ENCODE data around the gene BICRA. TPM values are rescaled to one million over a fixed set of nuclear protein-coding genes. Genes with fewer than 3 reads are reported as not detected.

BICRA gene
- total RNA-seq, 1 experiment from 2014 or later = 34.3 TPM

DNA sequence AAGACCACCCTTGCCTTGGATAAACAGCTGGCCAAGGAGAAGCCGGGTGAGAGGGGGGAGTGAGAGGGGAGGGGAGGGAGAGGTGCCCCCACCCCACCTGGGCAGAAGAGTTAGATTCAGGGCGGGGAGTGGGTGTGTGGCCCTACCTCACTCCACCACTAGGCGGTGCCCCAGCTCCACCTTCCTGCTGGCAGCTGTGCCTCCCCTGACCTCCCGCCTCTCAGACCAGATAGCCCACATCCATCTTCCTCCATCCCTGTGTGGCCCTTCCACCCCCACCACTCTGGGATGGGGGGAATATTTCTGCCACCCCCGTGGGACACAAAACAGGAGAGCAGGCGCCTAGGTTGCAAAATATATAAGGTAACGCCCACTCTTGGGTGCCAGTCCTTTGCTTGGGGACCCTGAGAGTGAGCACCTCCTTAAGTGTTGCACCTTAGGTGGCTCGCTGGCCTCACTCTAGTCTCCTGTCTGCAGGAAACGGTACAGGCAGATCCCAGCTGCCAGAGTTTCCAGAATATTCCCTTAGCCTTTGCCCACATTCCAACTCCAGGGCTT lies 90.5 kb downstream of the BICRA start:
- H3K27me3 Mint-ChIP-seq (ENCODE audit: insufficient read depth, unreplicated experiment) = no peaks in the 10 kb centered on the region
- peaks cover 2% of the 10 kb centered on the region for H3K36me3 ChIP-seq (ENCODE audit: control insufficient read depth, insufficient read depth, low read length)
- ChIA-PET POLR2A (no interaction called here), CTCF (interaction anchor here (0.6 to 1.8 kb wide), 8 partner anchors 13 to 263 kb away, joined by 3 to 18 read pairs (median 3); partner anchors contain the start of gene EHD2)
- peaks cover 59% of the 10 kb centered on the region for H3K36me3 Mint-ChIP-seq (ENCODE audit: insufficient read depth, unreplicated experiment)
- TF ChIP-seq, protein P1, sequence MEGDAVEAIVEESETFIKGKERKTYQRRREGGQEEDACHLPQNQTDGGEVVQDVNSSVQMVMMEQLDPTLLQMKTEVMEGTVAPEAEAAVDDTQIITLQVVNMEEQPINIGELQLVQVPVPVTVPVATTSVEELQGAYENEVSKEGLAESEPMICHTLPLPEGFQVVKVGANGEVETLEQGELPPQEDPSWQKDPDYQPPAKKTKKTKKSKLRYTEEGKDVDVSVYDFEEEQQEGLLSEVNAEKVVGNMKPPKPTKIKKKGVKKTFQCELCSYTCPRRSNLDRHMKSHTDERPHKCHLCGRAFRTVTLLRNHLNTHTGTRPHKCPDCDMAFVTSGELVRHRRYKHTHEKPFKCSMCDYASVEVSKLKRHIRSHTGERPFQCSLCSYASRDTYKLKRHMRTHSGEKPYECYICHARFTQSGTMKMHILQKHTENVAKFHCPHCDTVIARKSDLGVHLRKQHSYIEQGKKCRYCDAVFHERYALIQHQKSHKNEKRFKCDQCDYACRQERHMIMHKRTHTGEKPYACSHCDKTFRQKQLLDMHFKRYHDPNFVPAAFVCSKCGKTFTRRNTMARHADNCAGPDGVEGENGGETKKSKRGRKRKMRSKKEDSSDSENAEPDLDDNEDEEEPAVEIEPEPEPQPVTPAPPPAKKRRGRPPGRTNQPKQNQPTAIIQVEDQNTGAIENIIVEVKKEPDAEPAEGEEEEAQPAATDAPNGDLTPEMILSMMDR (IDR thresholded peaks at IDR 0.05; ENCODE audit: insufficient read depth in 1 of 2, low read depth in 1 of 2, low read length in 1 of 2, severe bottlenecking in 1 of 2, unreplicated experiment in 1 of 2) = peak; percentile 92 to 93
- H3K4me3 ChIP-seq (ENCODE audit: low read depth, low read length) = no peak overlapping the region
- peaks cover 6% of the 10 kb centered on the region for H3K4me1 ChIP-seq
- H3K27ac Mint-ChIP-seq (ENCODE audit: unreplicated experiment) = peak overlapping the region; percentile 56
- no peaks in the 10 kb centered on the region for H3K9me3 Mint-ChIP-seq (ENCODE audit: unreplicated experiment)
- H3K4me1 Mint-ChIP-seq (ENCODE audit: low read depth, unreplicated experiment) = no peaks in the 10 kb centered on the region
- DNase-seq = peak; percentile 74 to 86
- intact Hi-C loops (cut with micrococcal nuclease; ENCODE audit: unreplicated experiment) = loop anchor here (2.0 to 5.0 kb wide), 4 partner anchors 52 to 263 kb away; no protein-coding TSS in a partner anchor
- H3K9me3 ChIP-seq = no peaks in the 10 kb centered on the region
- H3K27me3 ChIP-seq (replicated peaks; ENCODE audit: control insufficient read depth, insufficient read depth, low read length) = no peaks in the 10 kb centered on the region
- no TSS peak for BruUV-seq (replicated peaks)
- no peak overlapping the region for H3K4me3 Mint-ChIP-seq (ENCODE audit: unreplicated experiment)

DNA sequence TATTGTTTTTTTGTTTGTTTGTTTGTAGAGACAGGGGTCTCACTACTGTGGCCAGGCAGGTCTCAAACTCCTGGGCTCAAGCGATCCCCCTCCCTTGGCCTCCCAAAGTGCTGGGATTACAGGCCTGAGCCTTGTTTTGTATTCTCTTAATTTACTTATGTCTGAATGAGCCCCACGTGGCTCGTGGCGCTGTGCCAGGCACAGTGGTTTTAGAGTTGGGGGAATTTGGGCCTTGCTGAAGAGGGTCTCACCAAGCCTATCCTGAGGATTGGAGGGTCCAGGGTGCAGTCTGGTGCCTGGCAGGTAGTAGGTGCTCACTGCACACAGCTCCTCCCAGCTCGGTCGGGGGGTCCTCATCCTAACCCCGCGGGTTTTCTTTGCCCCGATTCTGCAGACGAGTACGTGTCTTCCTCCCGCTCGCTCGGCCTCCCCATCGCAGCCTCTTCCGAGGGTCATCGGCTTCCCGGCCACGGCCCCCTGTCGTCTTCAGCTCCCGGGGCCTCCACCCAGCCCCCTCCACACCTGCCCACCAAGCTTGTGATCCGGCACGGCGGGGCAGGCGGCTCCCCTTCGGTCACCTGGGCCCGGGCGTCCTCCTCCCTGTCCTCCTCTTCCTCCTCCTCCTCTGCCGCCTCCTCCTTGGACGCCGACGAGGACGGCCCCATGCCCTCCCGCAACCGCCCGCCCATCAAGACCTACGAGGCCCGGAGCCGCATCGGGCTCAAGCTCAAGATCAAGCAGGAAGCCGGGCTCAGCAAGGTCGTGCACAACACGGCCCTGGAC lies 92.2 kb downstream of the BICRA start:
- intact Hi-C loops (cut with micrococcal nuclease; ENCODE audit: unreplicated experiment) = no loop called here

More for the DNA sequence above, 92.2 kb downstream of the BICRA start:
- no peaks in the 10 kb centered on the region for H3K27me3 Mint-ChIP-seq (ENCODE audit: insufficient read depth, unreplicated experiment)
- no peaks in the 10 kb centered on the region for H3K27me3 ChIP-seq (replicated peaks; ENCODE audit: control insufficient read depth, insufficient read depth, low read length)
- ChIA-PET CTCF (interaction anchor here (0.9 kb wide), 1 partner anchor 23 kb away, joined by 3 read pairs; no protein-coding TSS in a partner anchor), POLR2A (no interaction called here)
- H3K36me3 ChIP-seq (ENCODE audit: control insufficient read depth, insufficient read depth, low read length) = peaks cover 2% of the 10 kb centered on the region
- no peak overlapping the region for H3K27ac Mint-ChIP-seq (ENCODE audit: unreplicated experiment)
- no peak overlapping the region for H3K4me3 Mint-ChIP-seq (ENCODE audit: unreplicated experiment)
- TF ChIP-seq, protein P1 (IDR thresholded peaks at IDR 0.05; ENCODE audit: insufficient read depth in 1 of 2, low read depth in 1 of 2, low read length in 1 of 2, severe bottlenecking in 1 of 2, unreplicated experiment in 1 of 2) = no peak
- H3K4me3 ChIP-seq (ENCODE audit: low read depth, low read length) = no peak overlapping the region
- H3K9me3 Mint-ChIP-seq (ENCODE audit: unreplicated experiment) = no peaks in the 10 kb centered on the region
- peaks cover 58% of the 10 kb centered on the region for H3K36me3 Mint-ChIP-seq (ENCODE audit: insufficient read depth, unreplicated experiment)
- peaks cover 6% of the 10 kb centered on the region for H3K4me1 ChIP-seq
- DNase-seq = no peak
- no peaks in the 10 kb centered on the region for H3K9me3 ChIP-seq
- no TSS peak for BruUV-seq (replicated peaks)
- H3K4me1 Mint-ChIP-seq (ENCODE audit: low read depth, unreplicated experiment) = no peaks in the 10 kb centered on the region

Data from Caco-2 (cell line).